NCI-H226 (cell line): ENCODE results near the gene PIP5K1A.
"Not testable (repeated sequence)": the region's sequence is repeated elsewhere in the genome, so short reads cannot be mapped to it uniquely, and the experiment has no call there.

Experiments
- DNase-seq: peaks from one replicate; pipeline ENCODE4 v3.0.0-alpha.2; 2015

The PIP5K1A gene

DNA sequence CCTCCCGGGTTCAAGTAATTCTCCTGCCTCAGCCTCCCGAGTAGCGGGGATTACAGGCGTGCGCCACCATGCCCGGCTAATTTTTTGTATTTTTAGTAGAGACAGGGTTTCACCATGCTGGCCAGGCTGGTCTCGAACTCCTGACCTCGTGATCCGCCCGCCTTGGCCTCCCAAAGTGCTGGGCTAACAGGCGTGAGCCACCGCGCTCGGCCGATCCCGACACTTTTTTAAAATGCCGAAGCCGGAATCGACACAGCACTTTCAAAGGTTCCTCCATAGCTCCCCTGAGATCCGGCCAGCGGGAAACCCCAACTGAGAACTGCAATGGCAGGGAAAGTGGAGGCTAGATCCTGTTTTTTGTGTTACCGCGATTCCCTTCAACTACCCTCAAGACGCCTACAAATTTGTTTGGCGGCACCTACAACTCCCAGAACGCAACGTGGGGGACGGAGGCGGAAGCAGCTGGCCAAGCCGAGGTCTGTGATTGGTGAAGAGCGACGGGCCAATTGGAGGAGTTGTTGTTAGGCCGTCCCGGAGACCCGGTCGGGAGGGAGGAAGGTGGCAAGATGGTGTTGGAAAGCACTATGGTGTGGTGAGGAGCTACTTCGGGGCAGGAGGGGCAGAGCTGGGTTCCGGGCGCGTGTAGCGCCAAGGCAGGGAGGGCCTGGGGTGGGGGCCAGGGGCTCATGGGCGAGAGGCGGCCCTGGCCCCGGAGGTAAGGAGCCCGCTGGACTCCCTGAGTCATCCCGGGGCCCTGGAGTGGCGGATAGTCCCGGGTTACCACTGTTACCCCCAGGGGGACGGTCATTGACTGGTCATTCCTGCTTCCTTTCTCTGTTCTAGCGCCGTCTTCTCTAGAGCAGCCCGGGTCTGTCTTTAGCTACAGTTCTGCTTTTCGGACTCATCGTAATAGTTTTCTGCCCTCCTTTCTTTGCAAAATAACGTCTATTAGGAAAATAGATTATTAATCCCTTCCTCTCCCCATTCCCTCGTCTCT, 56.2 kb downstream of the PIP5K1A start, which contains the start of gene PSMD4:
PSMD4 (plus strand) TSS at position 518 of the 997 bp plus-strand sequence; CDS start at position 567, 49 bp downstream.
- peak; percentile 92 for DNase-seq

DNA sequence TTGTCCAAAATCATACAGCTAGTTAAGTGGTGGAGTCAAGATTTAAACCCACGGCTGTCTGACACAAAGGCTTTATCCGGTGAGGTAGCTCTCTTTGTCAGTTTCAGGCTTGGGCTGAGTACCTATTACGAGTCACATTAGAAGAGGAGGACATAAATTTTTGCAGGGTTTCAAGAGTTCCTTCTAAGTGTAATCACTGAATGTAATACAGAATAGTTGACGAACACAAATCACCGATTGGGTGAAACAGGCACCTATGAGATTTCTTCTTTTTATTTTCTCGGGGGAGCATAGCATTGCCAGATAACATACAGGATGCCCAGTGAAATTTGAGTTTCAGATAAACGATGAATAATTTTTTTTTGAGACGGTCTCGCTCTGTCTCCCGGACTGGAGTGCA, 57.0 kb downstream of the PIP5K1A start:
- DNase-seq, result peak; percentile 17

DNA sequence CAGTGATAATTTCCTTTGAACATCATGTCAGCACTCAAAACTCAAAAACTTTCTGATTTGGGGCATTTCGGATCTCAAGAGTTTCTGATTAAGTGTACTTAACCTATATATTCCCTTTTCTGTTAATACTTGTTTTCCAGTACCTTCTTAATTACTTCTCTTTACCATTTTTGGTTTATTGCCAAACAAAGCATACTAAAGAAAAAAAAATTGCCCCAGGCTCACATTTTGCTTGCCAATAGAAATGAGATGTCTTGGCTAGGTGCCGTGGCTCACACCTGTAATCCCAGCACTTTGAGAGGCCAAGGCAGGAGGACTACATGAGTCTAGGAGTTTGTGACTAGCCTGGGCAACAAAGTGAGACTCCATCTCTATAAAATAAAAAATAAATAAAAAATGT, 61.0 kb downstream of the PIP5K1A start:
- no peak for DNase-seq

DNA sequence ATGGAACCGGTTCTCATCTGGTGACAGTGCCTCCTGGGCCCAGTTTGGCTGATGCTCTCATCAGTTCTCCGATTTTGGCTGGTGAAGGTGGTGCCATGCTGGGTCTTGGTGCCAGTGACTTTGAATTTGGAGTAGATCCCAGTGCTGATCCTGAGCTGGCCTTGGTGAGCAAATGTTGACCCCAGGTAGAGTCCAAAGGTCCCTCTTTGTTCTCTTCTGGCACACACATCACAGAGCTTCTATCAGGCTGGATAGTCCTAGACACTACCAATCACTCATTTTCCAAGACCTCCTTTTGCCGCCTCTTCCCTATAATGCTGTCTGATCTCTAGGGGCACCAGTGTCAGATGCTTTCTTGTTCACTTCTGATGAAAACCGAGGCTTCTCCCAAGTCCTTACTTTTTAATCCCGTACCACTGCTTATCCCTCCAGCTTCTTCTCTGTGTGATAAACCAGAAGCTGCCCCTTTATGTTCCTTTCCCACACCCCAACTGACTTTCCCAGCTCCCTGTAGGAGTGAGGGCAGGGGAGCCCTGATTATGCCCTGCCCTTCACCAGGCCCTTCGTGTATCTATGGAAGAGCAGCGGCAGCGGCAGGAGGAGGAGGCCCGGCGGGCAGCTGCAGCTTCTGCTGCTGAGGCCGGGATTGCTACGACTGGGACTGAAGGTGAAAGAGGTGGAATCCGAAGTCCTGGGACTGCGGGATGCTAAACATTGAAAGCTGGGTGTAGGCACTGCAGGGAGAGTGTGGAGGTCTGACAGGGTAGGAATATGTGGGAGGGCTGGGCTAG, 67.3 kb downstream of the PIP5K1A start:
- DNase-seq, result no peak

DNA sequence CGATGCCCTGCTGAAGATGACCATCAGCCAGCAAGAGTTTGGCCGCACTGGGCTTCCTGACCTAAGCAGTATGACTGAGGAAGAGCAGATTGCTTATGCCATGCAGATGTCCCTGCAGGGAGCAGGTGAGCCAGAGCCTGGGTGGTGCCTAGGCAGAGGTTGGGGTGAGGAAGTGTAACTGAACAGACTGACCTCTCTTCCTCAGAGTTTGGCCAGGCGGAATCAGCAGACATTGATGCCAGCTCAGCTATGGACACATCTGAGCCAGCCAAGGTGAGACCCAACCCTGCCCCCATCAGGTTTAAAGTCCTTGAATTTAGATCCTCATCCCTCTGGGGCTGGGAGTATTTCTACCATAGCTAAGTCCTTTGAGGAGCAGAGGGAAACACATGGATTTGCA, 68.0 kb downstream of the PIP5K1A start:
- no peak for DNase-seq

DNA sequence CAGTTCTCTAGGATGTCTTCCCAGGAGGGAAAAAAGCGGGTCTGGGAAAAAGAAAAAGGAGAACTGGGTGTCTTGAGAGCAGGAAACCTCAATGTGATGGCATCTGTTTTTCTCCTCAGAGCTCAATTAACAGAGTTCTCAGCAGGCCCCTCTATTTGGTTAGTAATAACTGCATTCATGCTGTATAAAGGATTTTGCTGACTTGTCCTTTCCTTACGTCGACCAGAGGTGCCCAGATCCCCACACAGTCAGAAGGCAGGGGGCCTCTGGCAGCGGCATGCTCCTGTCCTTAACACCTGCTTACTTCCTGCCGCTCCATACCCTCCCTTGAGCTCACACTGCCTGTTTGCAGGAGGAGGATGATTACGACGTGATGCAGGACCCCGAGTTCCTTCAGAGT, 68.5 kb downstream of the PIP5K1A start:
- no peak for DNase-seq

DNA sequence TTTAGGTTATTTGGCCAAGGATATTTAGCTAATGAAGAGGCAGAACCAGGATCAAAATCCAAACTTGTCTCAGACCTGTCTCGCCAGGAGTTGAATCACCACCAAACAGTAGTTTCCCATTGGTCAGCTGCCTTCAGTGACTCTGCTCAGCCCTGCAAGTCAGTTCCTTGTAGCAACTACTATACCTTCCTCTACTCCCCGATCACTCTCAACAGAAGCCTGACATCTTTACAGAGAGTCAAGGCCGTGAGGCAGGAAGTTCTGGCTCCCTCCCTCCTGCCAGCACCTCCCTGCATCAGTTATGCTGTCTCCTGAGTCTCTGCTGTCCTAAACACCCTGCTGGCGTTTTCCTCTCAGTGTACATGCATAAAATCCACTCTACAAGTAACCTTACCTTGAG, 69.4 kb downstream of the PIP5K1A start:
- peak; percentile 33 for DNase-seq

DNA sequence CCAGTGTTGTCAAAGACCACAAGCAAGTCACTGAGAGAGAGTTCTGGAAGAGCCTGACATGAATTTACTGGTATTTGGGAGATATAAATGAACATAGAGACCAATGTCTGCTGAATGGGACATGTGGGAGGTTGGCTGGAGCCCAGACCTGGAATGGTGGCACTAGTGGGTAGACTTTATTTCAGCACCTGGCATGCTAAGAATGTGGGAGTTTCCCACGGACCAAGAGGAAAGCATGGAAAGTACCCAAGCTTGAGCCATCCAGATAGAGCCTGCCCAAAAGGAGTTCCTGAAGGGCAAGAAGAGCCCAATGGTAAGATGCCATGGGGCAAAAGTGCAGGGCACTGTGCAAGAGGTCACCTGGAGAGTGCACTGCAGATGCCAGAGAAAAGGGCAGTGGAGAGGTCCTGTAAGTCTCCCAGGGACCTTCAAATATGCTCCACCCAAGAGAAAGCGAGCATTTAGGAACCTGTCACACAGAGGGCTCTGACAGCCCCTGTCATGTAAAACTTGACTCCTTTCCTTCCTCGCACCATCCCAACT, 75.6 kb downstream of the PIP5K1A start:
- DNase-seq, result peak; percentile 37

DNA sequence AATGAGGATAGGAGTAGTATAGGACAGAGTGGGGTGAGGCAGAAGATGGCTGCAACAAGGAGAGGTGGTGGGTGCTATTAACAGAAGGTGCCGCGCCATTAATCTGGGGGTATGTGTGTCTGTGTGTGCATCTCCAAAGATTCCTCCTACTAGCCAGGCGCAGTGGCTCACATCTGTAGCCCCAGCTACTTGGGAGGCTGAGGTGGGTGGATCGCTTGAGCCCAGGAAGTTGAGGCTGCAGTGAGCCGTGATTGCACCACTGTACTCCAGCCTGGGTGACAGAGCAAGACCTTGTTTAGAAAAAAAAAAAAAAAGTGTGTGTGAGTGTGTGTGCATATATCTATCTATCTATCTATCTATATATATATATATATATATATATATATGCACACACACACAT, 77.0 kb downstream of the PIP5K1A start:
- not testable (repeated sequence) for DNase-seq

DNA sequence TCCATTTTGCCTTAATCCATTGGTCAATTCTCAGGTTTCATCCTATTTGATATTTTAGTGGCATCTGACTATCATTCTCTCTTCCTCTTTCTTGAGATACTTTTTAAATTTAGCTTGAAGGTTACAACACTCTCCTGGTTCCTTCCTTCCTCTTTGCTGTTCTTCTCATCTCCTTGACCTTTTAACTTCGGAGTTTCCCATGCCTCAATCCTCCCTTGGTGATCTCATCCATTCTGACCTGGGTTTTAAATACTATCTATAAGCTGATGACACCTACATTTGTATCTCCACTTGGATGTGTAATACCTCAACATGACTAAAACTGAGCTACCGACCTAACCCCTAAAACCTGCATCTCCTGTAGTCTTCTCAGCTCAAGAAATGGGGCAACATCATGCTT, 78.9 kb downstream of the PIP5K1A start:
- no peak for DNase-seq

DNA sequence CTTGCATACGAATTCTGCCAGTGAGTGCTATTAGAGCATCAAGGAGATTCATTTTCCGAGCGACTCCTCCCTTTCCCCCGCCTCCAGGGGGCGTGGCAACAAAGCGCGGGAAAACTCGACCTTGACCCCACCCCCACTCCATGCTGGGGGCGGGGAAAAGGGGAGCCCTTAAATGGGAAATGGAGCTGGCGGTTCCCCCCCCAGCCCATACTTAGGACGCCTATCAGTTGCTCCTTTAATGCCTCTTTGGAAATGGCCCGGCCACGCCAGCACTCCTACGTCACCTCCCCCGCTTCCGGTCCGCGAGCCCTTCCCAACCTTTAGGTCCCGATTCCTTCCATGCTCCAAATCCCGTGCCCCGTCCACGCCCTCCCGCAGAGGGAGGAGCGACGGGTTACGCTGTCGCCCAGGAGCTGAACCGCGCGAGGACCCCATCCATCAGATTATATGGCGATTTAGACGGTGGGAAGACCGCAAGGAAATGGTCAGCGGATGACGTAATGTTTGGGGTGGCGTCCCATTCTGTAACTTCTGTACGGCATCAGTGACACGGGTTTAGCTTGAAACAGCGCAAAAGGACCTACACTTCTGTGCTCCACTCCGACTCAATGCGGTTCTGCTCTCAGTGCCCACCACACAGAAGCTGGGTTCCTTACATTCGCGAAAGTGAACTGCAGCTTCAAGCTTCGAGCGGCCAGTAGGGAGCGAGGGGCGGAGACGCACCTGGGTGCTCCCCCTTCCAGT, 83.0 kb downstream of the PIP5K1A start:
- DNase-seq, result peak; percentile 90

DNA sequence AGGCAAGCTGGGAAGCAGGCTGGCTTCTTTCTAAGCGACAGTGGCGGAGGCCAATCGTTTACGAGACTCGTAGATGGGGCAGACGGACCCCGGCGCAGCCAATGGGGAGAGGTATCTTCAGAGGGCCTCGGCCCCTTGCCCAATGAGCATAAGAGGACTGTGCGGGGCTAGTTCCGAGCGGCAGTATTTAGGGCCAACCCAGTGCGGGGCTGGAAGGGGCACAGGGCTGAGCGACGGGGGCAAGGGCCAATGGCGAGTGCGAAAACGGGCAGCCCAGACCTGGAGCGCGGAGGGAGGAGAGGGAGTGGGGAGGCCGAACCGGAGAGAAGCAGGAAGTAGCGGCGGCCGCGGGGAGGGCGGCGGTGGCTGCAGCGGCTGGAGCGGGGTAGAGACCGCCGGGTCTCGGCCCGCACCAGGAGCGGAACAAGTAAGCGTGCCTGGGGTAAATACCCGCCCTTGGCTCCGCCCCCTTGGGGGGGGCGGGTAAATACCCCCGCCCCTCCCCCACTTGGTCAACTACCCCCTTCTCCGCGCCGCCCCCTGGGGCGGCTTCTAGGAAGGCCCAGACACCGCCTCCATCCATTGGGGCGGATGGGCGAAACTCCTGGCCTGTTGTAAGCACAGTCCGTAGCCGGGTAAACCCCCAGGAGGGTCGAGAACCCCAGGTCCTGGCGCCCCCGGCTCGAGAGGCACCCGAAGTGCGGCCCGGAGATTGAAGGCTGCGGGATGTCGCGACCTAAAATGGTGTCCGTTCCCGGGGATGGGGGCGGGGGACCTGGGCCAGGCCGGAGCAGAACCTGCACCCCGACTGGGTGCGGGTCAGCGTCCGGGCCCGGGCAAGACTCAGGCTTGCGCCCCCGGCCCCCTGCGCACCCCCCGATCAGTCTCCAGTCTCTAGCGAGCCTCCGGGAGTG, 83.9 kb downstream of the PIP5K1A start, which contains the start of gene ZNF687:
ZNF687 (plus strand) TSS at position 331 of the 914 bp plus-strand sequence. CDS start 3,993 bp downstream, outside the sequence.
- DNase-seq, result peak; percentile 100

DNA sequence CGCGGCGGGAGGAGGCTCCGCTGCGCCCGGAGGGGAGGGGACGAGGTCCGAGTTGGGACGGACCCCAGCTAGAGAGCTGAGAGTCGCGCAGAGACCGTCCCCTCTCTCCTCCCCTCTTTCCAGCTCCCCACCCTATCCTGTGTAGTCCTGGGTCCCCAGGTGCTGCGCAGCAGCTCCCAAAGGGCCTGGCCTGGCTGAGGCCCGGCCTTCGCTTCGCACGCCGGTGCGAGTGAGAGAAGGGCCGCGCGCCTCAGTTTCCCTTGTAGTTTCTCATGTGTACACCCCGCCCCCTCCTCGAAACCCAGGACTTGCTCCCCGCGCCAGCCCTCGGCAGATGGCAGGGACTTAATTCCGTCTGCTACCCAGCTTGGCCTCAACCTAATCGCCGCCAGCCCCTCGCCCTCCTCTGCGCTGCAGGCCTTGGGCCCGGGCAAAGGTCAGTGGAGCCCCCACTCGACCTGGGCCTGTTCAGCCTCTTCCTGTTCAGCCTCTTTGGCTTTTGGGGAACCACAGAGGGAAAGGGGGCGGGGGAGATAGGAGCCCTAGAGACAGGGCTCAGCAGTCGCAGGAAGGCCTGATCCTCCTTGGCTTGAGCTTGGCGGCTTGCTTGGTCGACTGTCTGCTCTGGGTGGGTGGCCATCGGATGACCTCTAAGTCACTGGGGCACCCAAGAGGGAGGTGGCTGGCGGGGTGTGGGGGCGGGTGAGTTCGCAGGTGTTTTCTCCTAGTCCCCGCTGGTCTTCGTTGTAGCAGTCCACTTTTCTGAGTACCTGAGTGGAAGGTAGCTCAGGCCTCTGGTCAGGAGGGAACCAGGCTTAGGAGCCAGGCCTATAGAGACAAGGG, 84.8 kb downstream of the PIP5K1A start:
- no peak for DNase-seq

DNA sequence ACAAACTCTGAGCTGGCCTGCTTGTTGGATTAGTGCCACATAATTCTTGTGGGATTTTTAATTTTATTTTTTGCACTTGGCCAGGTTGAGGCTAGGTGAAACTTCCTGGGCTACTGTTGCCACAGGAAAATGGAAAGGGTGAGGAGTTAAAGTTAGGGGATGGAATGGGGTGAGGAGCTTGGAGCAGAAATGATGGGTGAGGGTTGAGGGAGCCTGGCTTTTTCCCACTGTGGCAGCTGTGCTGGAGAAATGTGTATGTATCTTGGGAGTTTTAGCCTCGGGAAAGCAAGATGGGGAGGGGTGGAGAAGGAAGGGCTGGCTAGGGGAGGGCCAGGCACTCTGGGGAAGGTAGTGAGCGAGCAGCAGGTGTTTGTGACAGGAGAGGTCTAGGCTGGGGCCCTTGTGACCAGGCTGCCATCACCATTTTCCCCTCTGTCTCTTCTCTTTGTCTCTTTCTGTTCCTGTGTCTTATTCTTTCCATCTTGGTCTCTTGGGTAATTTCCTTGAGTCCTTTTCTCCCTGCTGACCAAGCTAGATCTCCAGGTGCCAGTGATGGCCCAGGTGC, 85.7 kb downstream of the PIP5K1A start:
- no peak for DNase-seq

DNA sequence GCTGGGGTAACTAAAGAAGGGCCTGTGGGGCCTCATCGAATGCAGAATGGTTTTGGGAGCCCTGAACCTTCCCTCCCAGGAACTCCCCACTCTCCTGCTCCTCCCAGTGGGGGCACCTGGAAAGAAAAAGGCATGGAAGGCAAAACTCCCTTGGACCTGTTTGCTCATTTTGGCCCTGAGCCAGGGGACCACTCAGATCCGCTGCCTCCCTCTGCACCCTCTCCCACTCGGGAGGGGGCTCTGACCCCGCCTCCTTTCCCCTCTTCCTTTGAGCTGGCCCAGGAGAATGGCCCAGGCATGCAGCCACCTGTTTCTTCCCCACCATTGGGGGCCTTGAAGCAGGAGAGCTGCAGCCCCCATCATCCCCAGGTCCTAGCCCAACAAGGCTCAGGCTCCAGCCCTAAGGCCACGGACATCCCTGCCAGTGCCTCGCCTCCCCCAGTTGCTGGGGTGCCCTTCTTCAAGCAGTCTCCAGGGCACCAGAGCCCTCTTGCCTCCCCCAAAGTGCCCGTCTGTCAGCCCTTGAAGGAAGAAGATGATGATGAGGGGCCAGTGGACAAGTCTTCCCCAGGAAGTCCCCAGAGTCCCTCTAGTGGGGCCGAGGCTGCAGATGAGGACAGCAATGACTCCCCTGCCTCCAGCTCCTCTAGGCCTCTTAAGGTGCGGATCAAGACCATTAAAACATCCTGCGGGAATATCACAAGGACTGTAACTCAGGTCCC, 88.4 kb downstream of the PIP5K1A start:
- DNase-seq, result no peak

DNA sequence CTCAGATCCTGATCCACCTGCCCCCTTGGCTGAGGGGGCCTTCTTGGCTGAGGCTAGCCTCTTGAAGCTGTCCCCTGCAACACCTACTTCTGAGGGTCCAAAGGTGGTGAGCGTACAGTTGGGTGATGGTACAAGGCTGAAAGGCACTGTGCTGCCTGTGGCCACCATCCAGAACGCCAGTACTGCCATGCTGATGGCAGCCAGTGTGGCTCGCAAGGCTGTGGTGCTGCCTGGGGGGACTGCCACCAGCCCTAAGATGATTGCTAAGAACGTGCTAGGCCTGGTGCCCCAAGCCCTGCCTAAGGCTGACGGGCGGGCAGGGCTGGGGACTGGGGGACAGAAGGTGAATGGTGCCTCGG, 89.0 kb downstream of the PIP5K1A start:
- no peak for DNase-seq

DNA sequence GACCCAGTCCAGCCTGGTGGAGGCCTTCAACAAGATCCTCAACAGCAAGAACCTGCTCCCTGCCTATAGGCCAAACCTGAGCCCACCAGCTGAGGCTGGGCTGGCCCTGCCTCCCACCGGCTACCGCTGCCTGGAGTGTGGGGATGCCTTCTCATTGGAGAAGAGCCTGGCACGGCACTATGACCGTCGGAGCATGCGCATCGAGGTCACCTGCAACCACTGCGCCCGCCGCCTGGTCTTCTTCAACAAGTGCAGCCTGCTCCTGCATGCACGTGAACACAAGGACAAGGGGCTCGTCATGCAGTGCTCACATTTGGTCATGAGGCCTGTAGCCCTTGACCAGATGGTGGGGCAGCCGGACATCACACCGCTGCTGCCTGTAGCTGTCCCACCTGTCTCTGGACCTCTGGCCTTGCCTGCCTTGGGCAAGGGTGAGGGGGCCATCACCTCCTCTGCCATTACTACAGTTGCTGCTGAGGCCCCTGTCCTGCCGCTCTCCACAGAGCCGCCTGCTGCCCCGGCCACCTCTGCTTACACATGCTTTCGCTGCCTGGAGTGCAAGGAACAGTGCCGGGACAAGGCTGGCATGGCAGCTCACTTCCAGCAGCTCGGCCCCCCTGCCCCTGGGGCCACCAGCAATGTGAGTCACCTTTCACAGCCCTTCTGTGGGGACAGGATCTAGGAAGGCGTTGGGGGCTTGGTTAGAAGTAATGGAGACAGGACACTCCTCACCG, 89.6 kb downstream of the PIP5K1A start:
- no peak for DNase-seq

DNA sequence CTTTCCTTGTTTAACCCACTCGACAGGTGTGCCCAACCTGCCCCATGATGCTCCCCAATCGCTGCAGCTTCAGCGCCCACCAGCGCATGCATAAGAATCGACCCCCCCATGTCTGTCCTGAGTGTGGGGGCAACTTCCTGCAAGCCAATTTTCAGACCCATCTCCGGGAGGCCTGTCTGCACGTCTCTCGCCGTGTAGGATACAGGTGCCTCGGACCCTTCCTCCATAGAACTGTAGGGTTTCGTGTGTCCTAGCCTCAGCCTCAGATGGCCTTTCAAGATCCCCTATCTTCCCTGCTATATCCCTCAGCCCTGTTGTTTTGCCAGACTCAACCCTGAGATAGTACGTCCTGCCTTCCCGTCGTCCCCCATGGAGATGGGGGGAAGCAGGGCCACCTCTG, 90.2 kb downstream of the PIP5K1A start:
- no peak for DNase-seq
